Measurements from ENCODE around the gene RBMS3. TPM values are rescaled to one million over a fixed set of nuclear protein-coding genes. Genes with fewer than 3 reads are reported as not detected.
"Not testable (repeated sequence)": the region's sequence is repeated elsewhere in the genome, so short reads cannot be mapped to it uniquely, and the experiment has no call there.

The RBMS3 gene
- total RNA-seq, 2 donors from 2014 or later = 40.7 to 53.2 TPM

DNA sequence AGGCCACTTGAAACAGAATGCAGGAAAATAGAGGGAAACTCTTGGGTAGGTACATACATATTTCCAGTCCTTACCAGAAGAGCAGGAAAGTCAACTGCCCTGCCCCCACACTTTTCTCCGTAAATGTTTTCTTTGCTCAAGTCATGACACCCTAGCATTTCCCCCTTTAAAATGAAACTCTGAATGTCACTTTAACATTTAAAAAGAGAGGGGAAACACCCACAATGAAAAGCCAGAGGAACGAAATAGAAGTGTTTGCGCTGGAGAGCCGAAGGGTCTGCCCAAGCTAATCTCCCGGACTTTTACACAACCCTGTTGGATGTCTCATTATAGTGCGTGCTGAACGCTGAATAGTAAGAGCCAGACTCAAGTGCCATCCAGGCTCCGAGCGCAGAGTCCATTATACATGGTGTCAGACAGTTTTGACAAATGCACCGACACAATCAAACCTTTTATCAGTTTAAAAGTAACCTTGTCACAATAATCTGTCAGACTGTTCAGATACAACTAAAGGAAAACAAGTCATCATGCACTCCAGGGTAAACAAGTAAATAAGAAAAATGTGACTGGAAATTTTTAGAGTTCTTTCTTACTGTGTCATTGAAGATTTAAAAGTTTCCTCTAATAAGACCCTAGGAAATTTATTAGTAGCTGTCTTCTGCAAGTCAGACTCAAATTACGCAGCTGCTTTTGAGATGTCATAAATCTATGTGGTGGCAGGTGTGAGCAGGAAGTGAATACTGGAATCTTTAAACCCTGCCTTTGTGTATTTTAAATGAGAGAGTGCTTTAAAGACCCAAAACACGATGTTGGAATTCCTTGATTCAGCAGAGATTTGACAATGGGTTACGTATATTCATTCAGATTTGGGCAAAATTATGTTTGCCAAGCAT lies 159.8 kb downstream of the RBMS3 start:
- DNase-seq = no peak
- peak; percentile 50 to 58 for ATAC-seq
- intact Hi-C loops (cut with DNase I) = no loop called here

DNA sequence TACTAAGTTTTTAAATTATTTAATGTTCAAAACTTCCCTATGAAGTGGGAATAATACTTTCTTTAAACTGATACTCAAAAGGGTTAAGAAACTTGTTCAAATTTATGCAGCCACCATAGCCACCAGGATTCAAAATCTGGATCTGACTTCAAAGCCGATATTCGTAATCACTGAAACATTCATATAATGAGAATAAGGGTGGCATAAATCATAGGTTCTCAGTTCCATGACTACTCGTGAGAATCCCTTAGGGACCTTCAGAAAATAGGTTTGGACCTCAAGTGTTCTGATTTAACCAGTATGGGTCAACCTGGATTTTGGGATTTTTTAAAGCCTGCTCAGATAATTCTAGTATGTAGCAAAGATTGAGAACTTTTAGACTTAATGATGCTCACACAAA lies 160.6 kb downstream of the RBMS3 start:
- no peak for ATAC-seq
- no peak for DNase-seq

DNA sequence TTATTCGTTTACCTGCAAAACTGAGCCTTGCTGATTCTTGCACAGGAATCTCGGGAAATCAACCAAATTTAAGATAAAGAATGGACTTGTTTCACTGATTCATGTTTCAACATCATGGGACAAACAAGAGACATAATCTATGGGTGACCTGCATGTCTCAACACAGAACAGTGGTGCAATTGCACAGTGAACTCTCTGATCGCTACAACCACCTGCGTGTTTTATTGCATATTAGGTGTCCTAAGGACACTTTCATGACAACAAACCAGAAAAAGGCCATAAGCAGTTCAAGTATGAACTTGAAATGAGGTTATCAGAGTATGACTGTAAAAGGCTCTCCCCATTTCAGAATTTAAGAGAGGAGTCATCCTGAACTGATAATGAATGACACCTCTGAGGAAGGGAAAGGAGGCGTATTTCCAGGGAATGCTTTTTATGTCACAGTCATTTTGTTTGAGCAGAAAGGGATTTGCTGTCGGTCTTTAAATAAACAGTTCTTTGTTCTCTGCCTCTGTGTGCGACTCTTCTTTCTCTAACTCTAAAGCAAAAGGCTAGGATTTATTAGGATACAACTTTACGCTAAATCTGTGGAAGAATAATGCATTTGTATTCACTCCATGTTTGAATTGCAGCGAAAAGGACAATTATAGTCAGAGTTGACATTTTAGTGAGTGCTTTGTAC lies 167.2 kb downstream of the RBMS3 start:
- intact Hi-C loops (cut with DNase I) = no loop called here
- ATAC-seq (no peak), DNase-seq (no peak)

More for the DNA sequence above, 160.6 kb downstream of the RBMS3 start:
- intact Hi-C loops (cut with DNase I) = no loop called here

DNA sequence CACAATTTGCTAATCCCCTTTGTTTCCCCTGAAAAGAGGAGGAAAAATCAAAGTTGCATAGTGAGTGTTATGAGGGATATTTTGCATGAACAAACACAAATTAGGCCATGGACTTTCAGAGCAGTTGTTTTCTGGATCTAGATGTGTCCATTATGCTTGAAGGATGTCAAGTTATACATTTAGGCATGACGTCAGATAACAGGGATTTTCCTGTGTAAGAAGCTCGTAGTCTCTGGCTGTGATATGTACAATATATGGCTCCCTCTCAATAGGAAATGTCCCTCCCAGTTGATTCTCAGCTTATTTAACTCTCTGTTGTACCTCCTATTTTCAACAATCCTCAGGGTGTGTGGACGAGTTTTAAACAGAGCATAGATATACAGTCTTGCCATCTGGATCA lies 171.0 kb downstream of the RBMS3 start:
- DNase-seq (no peak), ATAC-seq (no peak)
- intact Hi-C loops (cut with DNase I) = no loop called here

DNA sequence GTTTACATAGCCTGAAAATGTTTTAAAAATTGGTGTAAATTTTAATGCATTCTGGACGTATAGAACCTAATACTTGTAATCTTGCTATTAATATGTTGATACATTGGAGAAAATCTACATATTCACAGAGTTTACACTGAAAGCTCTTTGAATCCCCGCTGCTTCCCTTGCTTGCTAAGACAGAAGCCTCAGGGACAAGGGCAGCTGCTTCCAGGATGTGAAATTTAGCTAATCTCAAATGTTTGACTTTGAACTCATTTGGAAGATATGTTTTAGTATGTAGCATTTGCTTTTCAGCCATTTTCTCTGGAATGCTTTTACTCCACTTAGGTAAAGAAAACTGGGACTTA lies 172.0 kb downstream of the RBMS3 start:
- DNase-seq (no peak), ATAC-seq (peak in 1 of 2 donors; percentile 14)
- intact Hi-C loops (cut with DNase I) = no loop called here

DNA sequence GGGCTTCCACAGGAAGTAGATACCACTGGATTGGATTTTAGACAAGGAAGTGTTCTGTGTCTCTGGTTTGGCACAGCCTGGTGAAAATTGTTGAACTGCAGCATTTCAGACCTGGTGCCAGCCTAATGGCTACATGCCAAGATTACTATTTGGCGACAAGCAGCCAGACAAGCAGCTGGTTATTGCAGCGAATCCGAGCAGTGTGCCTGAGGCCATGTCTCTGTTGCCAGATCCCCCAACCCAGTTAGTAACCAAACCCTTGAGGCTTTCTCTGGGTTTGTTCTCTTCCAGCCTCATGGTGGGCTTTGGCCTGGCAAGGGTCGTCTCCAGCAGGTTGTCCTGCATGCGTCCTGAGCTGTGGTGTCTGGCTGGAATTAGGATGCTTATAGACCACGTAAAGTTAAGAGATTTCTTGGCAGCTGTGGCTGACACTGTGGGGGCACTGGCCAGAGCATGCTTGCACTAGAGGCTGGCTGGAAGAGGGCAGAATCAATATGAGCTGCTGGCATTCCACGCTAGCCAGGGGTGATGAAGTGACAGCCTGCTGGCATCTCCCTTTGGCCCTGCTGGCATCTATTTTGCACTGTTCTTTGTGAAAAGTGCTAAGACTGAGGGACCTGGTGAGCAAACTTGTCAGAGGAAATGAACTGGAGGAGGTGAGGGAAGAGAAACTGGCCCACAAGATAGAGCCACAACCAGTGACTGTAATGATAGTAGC lies 172.6 kb downstream of the RBMS3 start:
- intact Hi-C loops (cut with DNase I) = no loop called here
- ATAC-seq = peak; percentile 66 to 83
- peak; percentile 22 for DNase-seq

DNA sequence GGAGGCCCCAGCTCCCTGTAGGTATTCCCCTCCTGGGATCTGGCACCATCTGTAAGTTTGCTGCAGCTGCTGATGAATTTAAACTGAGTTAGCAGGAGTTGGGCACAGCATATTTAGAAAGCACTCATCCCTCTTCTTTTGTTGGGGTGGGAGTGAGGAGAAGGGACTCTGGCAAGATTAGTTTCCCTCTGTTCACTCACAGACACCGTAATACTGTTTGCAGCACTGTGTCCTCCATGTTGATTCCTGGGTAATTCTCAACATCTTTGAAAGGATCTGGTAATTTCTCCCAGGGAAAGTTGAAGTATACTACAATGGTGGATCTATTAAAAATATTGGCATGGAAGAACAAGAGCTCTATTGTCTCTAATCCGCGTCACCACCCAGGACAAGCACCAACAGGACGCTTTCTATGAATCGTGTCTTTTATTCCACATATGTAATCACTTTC lies 173.3 kb downstream of the RBMS3 start:
- ATAC-seq (no peak), DNase-seq (no peak)
- intact Hi-C loops (cut with DNase I) = no loop called here

DNA sequence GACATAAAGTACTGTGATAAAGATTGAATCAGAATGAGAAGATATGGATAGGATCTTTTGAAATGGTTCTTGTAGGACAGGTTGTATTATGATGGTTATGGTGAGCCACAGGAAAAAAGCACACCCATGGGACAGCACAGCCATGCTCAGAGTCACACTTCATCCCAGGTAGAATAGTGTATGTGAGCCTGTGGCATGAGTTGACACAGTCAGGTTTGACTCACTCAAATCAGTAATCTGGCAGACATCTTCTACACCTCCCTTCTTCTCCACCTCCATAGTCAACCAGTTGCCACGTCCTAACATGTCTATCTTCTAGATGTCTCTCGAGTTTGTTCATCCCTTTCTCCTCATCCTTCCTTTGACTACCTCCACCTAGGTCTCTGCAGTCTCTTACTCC lies 176.0 kb downstream of the RBMS3 start:
- DNase-seq = no peak
- intact Hi-C loops (cut with DNase I) = no loop called here
- no peak for ATAC-seq

DNA sequence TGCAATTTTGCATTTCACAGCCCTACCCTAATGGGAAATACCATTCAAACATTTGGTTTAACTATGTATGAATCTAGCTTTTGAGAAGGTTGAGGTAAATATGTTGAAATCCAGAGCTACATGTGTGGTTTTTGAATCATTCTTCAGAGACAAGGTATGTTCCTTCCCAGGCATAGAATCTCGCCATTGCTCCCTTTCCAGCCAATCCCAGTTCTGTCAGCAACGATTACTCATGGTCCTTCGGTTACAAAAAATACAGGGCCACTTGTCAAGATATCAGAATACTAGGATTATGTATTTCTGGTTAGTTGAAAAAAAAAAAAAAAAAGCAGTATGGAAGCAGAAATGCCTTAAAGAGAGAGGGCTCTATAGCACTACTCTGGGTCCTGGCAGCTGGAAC lies 182.4 kb downstream of the RBMS3 start:
- ATAC-seq (no peak), DNase-seq (no peak)
- intact Hi-C loops (cut with DNase I) = no loop called here

DNA sequence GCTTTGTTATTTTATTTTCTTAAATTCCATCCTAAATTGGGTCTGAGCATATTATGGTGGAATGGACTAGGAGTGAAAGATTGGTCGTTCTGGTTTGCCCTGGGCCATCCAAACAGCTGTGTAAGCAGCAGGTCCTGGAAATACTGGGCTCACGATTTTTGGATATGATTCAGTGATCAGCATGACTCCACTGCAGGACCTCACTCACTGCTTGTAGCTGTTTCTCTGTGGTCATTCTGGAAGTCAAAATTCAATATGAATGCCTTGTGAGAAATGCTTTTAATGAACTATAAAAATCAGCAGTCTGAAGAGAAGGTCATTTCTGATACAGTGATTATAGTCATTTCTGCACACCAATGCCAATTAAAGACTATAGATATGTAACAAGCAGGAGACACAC lies 185.0 kb downstream of the RBMS3 start:
- intact Hi-C loops (cut with DNase I) = no loop called here
- peak in 1 of 2 donors; percentile 66 for ATAC-seq
- DNase-seq = no peak

DNA sequence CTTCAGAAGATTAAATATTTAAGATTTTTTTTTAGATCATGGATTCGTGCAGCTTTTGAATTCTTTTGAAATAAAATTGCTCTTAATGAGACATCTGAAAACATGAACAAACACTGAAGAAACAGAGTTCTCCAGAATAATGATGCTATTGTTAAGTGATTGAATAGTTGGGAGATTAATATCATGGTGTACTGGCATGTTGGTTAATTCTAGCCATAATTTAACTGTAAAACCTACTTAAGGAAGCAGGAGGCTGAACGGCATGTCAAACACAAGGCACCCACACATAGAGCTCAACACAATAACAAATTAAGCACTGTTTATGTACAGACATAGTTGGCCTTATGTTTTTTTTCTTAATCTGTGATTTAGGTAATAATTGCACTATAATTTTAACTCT lies 185.6 kb downstream of the RBMS3 start:
- DNase-seq = no peak
- no peak for ATAC-seq
- intact Hi-C loops (cut with DNase I) = no loop called here

DNA sequence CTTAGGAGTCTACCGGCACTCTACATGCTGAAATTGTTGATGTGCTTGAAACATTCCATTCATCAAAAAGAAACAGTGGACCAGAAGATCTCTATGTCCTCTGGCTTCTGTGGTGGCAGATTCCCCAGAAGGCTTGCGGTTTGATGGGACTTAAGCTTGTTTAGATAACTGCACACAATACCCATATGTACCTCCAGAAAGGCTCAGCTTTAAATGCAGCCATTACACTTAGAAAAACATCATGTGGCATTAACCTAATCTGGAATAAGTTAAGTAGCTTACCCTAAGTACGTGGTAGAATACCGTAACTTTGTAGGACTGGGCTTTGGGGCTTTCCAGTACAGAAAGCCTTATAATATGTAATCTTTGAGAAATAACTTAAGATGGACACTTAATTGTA lies 187.3 kb downstream of the RBMS3 start:
- no peak for DNase-seq
- intact Hi-C loops (cut with DNase I) = no loop called here
- no peak for ATAC-seq

DNA sequence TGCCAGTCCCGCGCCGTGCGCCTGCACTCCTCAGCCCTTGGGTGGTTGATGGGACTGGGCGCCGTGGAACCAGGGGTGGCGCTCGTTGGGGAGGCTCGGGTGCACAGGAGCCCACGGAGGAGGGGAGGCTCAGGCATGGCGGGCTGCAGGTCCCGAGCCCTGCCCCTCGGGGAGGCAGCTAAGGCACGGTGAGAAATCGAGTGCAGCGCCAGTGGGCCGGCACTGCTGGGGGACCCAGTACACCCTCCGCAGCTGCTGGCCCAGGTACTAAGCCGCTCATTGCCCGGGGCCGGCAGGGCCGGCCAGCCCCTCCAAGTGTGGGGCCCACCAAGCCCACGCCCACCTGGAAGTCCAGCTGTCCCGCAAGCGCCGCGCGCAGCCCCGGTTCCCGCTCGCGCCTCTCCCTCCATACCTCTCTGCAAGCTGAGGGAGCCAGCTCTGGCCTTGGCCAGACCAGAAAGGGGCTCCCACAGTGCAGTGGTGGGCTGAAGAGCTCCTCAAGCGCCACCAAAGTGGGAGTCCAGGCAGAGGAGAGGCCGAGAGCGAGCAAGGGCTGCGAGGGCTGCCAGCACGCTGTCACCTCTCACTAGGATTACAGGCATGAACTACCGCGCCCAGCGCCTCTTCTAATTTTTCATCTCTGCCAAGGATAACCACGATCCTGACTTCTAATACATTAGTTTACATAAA lies 192.8 kb downstream of the RBMS3 start:
- DNase-seq; intact Hi-C loops (cut with DNase I); ATAC-seq: not testable (repeated sequence)

DNA sequence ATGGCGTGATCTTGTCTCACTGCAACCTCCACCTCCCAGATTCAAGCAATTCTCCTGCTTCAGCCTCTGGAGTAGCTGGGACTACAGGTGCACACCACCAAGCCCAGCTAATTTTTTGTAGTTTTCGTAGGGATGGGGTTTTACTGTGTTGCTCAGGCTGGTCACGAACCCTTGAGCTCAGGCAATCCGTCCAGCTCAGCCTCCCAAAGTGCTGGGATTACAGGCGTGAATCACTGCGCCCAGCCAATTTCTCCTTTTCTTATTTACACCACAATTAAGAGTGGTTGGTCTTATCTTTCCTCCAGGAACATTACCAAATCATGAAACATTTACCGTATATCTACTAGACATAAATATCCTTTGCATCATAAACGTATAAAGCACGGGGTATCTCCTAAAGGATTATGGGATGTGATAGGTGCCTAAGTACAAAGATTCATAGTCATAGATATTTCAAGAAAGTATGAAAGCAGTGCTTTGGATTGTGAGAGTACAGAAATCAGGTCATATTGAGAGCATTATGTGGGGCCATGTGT lies 194.5 kb downstream of the RBMS3 start:
- DNase-seq (no peak), ATAC-seq (no peak)
- intact Hi-C loops (cut with DNase I) = no loop called here

DNA sequence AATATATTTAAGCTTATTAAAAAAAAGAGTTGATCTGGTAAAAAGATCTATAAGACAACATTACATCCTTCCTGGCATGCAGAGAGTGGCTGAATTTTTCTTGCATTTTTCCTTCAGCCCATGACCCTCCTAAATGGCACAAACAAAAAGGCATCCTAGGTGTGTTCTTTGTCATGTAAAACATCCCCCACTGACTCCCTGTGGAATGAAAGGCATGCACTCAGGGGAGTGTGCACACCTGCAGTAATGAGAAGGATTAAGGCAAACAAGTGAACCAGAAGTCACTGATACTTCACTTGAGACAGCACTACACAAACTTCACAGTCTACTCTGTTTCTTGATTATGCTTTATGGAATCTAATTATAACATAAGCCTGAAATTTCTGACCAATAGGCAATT lies 195.0 kb downstream of the RBMS3 start:
- DNase-seq = no peak
- ATAC-seq = no peak
- intact Hi-C loops (cut with DNase I) = no loop called here

DNA sequence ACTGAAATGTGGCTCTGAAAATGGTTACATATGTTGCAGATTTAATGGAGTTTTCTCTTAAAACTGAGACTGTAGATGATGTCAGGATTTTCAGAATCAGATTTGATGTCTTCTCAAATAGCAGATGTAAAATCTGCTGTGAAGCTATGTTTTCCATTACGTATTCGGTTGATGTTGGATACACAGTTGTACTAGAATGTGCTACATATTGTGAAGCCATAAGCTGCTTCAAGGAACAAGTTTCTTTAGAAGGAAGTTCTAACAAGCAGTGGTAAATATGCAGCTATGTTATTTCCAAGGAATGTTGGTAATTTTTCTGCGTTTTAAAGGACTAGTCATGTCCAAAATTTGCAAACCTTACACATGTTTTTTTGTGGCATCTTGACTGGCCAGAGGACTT lies 197.7 kb downstream of the RBMS3 start:
- no peak for ATAC-seq
- intact Hi-C loops (cut with DNase I) = no loop called here

DNA sequence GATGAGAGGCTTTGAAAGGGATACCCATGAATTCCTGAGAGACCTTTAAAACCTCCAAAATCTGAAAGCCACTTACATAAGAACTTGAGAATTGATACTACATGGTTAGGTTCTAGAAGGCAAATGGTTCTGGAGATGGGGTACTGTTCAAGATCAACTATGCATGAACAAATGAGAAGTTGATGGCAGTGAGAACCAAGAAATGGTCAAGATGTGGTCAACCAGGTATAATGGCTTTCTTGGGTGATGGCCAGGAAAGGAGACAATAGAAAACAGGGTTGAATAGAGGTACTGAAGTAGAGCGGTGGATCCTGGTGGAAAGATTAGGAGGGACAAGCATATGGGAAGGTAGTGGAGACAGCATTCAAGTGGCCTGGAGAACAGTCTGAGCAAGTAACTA lies 200.4 kb downstream of the RBMS3 start:
- intact Hi-C loops (cut with DNase I) = no loop called here
- no peak for ATAC-seq
- no peak for DNase-seq

More for the DNA sequence above, 197.7 kb downstream of the RBMS3 start:
- no peak for DNase-seq

DNA sequence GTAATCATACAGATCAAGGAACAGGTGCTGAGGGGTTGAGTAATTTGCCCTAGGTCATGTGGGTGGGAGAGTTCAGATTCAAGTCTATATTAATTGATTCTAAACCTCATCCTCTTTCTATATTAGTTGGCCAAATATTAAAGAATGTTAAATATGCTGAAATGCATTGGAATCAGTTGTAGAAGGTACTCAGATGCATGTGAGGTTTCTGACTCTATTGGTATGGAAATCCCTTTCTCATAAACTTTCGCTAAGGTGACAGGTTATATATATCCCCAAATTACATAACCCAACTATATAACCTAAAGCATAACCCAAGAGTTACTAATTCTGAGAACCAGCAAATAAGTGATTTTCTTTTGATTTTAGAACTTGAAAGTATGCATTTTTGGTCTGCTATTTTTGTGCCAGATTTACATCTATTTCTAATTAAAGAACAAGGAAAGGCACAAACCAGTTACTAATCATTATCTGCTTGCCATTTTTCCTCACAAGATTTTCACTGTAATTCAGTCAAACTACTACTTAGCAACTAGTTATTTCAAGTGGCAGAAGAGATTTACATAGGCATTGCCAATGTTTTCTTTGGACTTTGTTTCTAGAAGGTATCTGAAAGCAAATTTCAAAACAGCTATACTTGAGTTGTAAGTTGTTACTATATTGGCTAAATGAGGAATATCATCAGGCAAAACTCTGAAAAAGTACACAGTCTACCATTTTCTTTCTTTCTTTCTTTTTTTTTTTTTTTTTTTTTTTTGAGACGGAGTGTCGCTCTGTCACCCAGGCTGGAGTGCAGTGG lies 201.3 kb downstream of the RBMS3 start:
- no peak for ATAC-seq
- intact Hi-C loops (cut with DNase I) = no loop called here

More for the DNA sequence above, 201.3 kb downstream of the RBMS3 start:
- DNase-seq = no peak

All from left cardiac atrium (tissue), 4 donors.